Measurements from ENCODE around the gene SLC9C2.
A peak's percentile ranks its signal among the peaks of the same experiment; 100 is the strongest.
"Not testable (repeated sequence)": the region's sequence is repeated elsewhere in the genome, so short reads cannot be mapped to it uniquely, and the experiment has no call there.

The SLC9C2 gene

DNA sequence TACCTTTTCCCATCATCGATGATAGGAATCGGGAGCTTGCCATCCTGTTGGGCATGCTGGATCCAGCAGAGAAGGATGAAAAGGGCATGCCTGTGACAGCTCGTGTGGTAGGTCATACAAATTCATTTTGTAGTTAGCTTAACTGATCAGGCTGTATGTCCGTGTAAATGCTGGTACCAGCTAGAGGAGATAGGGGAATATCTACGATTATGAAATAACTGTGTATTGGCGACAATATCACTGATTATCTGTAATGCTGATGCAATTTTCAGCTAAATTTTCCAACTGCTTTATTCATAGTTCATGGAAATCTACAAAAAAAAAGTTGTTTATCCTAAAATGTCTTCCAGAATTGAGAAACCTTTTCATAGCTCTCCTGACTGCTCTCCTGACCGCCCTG lies 117.5 kb downstream of the SLC9C2 start:
- no peak for DNase-seq (ENCODE audit: low read depth in 2 of 2)

DNA sequence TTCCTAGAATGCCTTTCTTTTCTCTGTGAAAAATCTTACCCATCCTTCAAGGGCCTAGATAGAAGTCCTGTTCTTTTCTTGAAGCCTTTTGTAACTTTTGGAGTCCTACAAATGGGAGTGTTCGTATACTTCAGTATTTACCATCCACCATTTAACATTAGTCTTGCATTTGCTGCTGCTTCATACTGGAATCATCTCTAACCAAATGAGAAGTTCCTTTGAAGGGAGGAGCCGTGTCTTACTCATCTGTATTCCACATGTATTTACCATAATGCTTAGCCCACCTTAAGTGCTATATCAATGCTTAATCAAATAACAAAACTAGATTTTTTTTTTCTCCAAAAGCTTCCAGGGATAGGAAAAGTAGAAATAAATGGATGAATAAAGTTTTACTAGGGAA lies 118.6 kb downstream of the SLC9C2 start:
- DNase-seq (ENCODE audit: low read depth in 2 of 2) = no peak

DNA sequence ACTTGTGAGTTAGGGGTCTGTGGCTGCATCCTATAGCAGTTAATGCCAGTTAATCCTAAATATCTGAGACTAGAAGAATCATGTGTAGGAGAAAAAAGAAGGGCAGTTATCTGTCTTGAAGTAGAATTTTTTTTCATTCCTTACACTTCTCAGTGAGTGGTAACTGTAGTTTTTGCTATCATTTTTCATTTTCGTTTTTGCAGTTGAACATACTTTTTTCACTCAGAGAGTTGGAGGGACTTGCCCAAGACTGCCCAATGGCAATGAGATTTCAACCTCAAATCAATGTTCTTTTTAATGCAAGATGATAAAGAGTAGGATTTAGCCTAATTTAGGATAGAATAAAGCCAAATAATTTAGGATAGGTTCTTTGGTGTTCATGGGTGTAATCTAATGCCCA lies 120.2 kb downstream of the SLC9C2 start:
- no peak for DNase-seq (ENCODE audit: low read depth in 2 of 2)

DNA sequence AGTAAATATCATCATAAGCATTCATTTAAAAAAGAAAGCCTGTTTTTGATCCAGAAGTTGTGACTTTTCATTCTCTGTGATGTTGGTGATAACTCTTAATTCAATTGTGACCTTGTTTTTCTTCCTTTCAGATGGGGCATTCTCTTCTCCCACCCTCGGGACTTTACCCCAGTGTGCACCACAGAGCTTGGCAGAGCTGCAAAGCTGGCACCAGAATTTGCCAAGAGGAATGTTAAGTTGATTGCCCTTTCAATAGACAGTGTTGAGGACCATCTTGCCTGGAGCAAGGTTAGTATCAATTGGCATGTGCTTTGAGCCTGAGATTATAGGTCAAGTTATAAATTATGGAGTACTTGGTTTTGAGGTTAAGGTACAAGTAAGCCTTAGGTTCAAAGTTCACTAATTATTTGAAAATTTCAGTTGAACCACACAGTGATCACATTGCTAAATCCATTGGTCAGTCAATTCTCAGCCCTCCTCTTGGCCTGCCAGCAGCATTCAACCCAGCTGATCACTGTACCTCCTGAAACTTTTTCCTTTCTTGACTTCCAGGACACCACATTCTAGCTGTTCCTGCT lies 121.6 kb downstream of the SLC9C2 start:
- DNase-seq (ENCODE audit: low read depth in 2 of 2) = no peak

DNA sequence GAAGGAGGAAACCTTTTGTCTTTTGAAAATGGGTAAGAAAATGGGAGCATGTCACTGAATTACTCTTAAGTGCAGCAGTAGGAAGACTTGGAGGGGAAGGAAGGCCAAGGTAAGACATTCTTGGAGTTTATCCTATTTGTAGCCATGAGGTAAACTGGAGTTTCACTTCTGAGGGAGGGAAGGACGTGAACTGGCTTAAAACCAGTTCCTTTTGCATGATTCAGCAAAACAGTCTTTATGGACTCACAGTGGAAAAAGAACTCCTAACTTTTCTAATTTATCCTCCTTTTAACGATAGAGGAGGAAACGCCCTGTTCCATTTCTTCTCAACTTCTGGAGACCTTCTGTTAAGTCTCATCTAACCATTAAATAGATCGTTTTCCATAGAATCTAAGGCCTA lies 123.2 kb downstream of the SLC9C2 start:
- DNase-seq (ENCODE audit: low read depth in 2 of 2) = no peak

DNA sequence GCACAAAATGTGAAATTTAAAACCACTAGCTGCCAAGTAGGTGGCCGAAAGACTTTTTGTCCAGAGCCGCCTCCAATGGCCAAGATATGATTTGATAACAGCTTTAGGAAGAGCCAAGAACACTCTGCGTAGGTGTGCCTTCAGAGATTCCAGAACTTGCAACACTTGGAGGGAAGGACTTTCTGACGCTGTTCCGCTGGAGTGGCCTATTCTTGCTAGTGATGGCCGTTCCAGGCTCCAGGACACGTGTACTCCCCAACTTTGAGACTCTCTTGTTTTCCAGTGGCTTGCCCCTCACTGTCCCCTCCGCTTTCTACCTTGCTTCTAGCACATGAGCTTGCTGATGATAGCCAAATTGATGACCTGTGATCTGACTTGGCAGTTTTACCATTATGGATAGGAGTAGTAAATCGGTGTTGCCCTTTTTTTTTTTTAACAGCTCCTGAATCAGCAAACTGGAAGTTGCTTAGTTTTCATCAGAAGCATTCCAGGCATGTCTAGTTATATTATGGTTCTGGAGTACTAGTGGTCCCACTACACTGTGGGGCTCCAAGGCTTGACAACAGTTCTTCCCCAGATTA lies 124.7 kb downstream of the SLC9C2 start:
- no peak for DNase-seq (ENCODE audit: low read depth in 2 of 2)

DNA sequence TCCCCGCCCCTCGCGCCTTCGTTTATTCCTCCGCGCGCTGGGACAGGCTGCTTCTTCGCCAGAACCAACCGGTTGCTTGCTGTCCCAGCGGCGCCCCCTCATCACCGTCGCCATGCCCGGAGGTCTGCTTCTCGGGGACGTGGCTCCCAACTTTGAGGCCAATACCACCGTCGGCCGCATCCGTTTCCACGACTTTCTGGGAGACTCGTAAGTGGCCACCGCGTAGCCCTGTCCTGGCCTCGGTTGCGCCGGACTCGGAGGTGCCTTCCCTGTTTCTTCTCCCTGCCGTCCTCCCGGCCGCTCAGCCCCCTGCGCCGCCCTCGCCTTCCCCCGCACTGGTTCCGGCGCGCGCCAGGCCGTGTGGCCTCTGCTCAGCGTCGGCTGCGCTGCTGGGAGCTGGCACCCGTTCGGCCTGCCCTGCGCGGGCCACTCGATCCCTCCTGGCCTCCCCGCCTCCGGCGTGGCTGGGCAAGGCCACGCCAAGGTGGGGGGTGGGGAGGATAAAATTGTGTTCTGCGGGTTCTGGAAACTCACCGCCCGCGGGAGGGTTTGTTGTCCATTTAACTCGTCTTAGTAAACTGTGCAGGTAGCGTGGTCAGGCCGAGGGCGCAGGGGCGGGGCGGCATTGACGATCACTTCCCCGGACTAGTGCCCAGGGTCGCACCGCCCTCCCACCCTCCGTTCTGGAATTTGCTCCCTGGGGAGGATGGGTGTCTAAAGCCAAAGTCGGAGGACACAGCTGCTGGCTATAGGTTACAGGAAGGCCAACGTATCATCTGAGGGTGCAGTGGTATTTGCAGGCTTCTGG lies 125.4 kb downstream of the SLC9C2 start, which contains the start of gene PRDX6:
Gene PRDX6, plus strand, starts transcription at position 50 of the 808 bp plus-strand sequence. Its CDS starts 63 bp downstream, at position 113.
- peak; percentile 72 to 79 for DNase-seq (ENCODE audit: low read depth in 2 of 2)

DNA sequence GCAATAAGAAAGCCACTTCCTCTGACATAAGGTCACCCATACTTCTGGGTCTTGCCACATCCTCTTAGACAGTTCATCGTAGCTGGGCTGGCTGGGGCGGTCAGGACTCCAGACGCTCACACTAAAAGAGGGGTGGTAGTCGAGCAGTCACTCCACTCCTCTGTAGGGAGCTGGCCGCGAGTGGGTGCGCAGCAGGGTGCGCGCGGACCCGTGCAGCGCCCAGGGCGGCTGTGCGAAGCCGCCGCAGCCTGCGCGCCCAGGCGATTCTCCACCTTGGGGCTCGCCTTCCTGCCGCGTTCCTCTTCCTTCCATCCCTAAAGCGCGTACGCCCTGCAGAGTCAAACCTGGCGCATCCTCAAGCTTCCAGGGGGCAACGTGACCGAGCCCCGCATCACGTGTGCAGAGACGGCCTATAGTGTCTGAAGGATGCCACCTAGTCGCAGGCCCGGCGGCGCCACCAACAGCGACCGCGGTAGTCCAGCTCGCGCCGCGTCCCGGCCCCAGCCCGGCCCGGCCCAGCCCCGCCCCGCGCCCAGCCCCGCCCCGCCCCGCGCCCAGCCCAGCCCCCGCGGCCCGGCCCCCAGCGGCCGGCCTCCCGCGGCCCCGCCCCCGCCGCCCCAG lies 126.1 kb downstream of the SLC9C2 start:
- peak; percentile 35 to 44 for DNase-seq (ENCODE audit: low read depth in 2 of 2)

DNA sequence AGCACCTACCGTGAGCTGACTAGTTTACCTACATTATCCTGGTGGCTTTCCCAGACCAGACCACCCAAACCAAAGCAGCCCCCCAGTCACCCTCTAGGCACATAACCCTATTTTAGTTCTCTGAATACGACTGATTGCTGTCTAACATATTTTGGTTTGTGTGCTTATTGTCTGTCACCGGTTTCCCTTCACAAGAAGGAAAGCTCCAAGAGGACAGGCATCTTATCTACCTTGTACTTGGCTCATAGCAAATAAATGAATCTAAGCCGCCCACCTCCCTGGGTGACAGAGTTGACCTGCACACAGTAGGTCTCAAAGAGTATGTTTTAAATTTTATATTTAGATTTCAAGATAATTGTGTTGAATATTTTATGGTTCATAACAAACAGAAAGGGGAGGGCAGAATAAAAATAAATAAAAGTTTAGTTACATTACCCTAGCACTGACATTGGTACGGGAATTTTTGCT lies 126.6 kb downstream of the SLC9C2 start:
- DNase-seq (ENCODE audit: low read depth in 2 of 2) = no peak

DNA sequence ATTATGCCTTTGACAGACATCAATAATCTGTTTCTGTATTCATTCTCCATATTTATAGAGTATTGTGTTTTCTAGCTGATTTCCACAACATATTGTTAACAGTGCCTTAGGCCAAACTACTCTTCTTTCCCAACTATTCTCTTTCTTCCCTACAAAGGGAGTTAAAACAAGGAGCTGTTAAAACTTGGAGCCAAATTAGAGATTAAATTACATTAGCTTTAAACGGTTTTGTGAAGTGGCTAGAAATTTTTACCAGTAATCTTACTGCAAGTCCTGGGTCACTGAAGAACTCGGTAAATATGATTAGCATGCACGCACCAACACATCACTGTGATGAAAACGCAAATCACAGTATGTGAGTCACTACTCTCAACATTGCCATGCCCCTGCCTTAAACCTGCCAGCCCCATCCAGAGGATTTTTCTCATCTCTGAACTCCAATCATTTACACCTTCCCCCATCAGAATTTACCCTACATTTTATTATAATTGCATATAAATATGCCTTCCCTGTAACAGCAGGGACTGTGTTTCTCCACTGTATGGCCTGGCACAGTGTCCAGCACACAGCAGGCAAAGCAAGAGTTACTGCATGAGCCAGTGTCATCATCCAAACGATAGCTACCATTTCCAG lies 127.2 kb downstream of the SLC9C2 start:
- no peak for DNase-seq (ENCODE audit: low read depth in 2 of 2)

DNA sequence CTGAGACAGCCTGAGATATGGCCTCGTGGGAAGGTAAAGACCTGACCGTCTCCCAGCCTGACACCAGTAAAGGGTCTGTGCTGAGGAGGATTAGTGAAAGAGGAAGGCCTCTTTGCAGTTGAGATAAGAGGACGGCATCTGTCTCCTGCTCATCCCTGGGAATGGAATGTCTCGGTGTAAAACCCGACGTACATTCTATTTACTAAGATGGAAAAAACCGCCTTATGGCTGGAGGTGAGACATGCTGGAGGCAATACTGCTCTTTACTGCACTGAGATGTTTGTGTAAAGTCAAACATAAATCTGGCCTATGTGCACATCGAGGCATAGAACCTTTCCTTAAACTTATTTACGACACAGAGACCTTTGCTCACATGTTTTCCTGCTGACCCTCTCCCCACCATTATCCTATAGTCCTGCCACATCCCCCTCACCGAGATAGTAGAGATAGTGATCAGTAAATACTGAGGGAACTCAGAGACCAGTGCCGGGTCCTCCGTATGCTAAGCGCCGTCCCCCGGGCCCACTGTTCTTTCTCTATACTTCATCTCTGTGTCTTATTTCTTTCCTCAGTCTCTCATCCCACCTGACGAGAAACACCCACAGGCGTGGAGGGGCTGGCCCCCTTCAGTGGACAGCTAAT lies 128.0 kb downstream of the SLC9C2 start:
- not testable (repeated sequence) for DNase-seq (ENCODE audit: low read depth in 2 of 2)

DNA sequence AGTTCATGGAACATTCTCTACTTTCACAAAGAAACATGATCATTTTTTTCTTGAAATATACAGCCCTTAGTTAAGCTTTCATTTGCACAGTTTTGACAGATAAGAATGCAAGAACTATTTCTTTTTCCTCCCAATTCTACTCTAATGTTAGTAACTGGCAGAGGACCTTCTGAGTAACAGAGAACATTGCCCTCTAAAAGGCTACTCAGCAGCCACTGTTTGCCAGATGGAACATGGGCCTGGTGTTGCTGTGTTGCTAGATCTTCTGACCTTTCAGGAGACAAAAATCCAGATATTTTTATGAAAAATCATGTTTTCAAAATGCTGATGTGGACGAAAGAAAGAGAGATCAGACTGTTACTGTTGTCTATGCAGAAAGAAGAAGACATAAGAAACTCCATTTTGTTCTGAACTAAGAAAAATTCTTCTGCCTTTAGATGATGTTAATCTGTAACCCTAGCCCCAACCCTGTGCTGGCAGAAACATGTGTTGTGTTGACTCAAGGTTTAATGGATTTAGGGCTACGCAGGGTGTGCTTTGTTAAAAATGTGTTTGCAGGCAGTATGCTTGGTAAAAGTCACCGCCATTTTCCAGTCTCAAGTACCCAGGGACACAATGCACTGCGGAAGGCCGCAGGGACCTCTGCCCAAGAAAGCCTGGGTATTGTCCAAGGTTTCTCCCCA lies 128.6 kb downstream of the SLC9C2 start:
- no peak for DNase-seq (ENCODE audit: low read depth in 2 of 2)

DNA sequence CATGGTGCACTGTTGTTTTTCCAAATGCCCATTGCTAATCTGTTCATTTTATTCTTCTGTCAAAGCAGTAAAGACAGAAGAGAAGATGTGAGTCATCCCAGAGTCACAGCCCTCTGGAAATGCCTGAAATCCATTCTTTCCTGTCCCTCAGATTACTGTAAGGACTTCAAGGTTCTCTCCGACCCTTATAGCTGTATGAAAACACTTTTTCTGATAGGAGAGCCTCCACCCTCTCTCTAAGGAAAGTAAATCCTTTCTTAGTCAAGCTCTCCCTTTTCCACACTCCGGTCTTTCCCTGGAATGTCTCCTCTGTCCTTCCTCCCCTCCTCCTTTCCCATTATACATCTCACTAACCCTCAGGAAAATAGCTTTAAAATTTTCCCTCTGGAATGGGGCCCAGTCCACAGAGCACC lies 129.3 kb downstream of the SLC9C2 start:
- no peak for DNase-seq (ENCODE audit: low read depth in 2 of 2)

DNA sequence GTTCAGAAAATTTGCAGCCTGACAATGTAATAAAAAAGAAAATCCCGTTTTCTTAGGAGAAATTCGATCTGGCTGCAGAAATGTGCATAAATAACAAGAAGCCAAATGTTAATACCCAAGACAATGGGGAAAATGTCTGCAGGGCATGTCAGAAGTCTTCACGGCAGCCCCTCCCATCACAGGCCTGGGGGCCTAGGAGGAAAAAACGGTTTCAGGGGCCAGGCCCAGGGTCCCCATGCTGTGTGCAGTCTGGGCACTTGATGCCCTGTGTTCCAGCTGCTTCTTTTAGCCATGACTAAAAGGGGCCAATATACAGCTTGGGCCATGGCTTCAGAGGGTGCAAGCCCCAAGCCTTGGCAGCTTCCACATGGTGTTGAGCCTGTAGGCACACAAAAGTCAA lies 132.3 kb downstream of the SLC9C2 start:
- no peak for DNase-seq (ENCODE audit: low read depth in 2 of 2)

DNA sequence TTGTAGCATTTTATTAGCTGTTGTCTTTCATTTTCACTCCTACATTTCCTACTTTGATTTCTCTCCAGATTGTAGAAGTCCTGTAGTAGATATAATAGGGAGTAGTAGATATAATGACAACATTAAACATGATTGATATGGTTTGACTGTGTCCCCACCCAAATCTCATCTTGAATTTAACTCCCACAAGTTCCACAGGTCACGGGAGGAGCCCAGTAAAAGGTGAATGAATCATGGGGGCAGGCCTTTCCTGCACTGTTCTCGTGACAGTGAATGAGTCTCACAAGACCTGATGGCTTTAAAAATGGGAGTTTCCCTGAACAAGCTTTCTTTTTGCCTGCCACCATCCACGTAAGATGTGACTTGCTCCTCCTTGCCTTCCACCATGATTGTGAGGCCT lies 133.2 kb downstream of the SLC9C2 start:
- no peak for DNase-seq (ENCODE audit: low read depth in 2 of 2)

DNA sequence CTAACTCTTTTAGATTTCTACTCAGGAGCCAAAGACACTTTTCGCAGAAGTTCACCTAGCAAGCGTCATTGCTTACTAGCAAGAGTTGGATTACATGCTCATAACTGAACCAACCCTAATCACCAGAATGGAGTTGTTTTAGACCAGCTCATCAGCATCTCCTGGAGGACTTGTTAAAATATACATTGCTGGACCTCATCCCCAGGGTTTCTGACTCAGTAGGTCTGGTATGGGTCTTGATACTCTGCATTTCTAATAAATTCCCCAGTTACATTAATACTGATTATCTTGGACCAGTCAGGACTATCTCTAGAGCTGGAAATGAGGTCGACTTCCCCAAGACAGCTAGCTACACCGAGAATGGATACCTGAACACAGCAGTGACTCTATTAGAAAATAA lies 135.4 kb downstream of the SLC9C2 start:
- DNase-seq (ENCODE audit: low read depth in 2 of 2) = no peak

DNA sequence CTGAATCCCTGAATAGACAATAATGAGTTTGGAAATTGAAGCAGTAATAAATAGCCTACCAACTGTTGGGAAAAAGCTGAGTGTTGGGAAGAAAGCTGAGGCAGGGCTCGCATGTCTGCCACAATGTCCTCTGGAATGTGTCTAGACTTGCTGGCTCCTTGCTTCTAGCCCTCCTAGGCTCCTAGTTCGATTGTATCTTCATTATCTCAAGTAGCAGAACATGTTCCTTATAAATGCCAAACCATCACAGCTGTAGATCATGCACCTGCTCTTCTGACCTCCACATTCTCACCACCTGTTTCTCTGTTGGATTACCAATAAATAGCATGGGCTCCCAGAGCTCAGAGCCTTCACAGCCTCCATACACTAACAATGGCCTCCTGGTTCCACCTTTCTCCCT lies 138.7 kb downstream of the SLC9C2 start:
- not testable (repeated sequence) for DNase-seq (ENCODE audit: low read depth in 2 of 2)

DNA sequence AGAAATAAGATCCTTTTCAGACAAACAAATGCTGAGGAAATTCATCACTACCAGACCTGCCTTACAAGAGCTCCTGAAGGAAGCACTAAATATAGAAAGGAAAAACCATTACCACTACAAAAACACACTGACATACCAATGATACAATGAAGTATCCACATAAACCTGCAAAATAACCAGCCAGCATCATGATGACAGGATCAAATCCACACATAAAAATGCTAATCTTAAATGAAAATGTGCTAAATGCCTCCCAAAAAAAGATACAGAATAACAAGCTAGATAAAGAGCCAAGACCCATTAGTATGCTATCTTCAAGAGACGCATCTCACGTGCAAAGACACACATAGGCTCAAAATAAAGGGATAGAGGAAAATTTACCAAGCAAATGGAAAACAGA lies 140.2 kb downstream of the SLC9C2 start:
- DNase-seq (ENCODE audit: low read depth in 2 of 2) = not testable (repeated sequence)

DNA sequence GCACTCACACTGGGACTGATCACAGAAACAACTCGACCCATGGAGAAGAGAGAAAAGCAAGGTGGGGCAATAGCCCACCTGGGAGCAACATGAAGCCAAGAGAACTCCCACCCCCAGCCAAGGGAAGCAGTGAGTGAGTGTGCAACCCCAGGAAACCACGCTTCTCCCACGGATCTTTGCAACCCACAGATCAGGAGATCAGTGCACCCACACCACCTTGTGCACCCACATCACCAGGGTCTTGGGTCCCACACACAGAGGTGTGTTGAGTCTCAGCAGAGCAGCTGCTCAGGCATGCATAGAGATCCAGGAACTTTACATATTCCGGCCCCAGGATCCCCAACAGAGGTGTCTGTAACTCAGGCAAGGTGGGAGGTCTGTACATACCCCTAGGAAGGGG lies 143.0 kb downstream of the SLC9C2 start:
- no peak for DNase-seq (ENCODE audit: low read depth in 2 of 2)

DNA sequence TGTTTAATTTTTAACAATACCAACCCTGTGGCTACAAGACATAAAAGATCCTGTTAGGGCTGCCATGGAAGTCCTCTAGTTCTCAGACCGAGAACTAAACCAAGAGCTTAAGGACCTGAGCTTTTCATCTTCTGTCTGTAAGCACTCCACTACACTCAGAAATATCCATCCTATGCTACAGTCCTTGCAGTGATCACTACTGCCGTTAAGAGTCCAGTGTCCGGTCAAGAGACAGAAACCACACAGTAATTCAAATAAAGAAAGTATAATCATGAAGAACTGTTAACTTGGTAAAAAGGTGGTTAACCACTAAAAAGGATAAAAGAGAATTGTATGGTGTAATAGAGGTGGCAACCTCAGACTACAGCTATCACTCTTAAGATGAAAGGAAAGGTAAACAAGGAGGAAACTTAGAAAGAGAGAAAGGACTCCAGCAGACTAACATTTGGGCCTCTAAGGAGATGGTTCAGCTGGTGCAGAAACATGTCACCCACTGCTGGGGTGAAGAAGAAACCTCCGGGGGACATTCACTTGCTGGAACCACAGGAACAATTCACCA lies 147.8 kb downstream of the SLC9C2 start:
- DNase-seq (ENCODE audit: low read depth in 2 of 2) = no peak

DNA sequence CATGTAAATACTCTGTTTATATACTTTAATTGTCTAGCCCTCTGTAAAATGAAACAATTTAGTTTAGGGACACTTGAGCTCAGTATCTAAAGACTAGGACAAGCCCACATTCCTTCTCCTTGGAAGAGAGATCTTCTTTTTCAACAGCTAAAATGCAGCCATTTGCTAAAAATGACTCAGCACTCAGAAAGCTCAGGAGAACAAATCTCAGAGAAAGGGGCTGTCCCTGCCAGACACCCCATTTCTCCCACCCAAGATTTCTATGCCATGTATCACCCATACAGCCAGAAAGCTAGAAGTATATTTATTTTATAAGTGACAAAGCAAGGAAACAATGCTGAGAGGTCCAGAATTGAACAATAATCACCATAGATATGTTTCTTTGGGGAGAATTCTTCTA lies 148.9 kb downstream of the SLC9C2 start:
- DNase-seq (ENCODE audit: low read depth in 2 of 2) = no peak

All from stimulated activated CD8-positive, alpha-beta memory T cell treated with anti-CD3 and anti-CD28 coated beads, Interleukin-7, amount 100 ng/mL, for 1 hour (primary cell).